Heart left ventricle (tissue), 13 donors: ENCODE data around the gene BTBD16.

Experiments
- POLR2A ChIP-seq, 2 donors: fragments of 450-650 bp; IDR thresholded peaks; one replicate each; pipeline ENCODE4 v1.6.1; 2017; ENCODE audit warnings: antibody characterized with exemption in 2 of 2, mild to moderate bottlenecking in 2 of 2, moderate library complexity in 2 of 2
- TF ChIP-seq, protein P1 (sequence below), 12 donors: fragments of 200-600 bp; sonication (generic) in 4 of 12; IDR thresholded peaks; one replicate each; pipeline versions ENCODE4 v1.5.0 to v1.8.0; 2018 to 2022; ENCODE audit warnings: antibody characterized with exemption in 12 of 12, mild to moderate bottlenecking in 5 of 12
- donor health status: ischemic (EF 13 %, LVEDD 7.1; RV severe dilation, severe dysfunction).
- donor health status: DM: no; HTN: yes; CAD: no.
- donor health status: DM: no; HTN: no; CAD: no.
- donor health status: ischemic (EF 25% LVEDD 6.9; RV normal size, moderate dysfunction).
- donor health status: ischemic (EF 25% LVEDD 5.7; RV mildly dilated, moderate dysfunction).
- donor health status: ischemic (EF 35%, LVEDD 5.7; RV mildly dilated, moderate dysfunction).
- donor health status: nonischemic (EF 11% LVEDD 7.7; RV severe dilation, severe dysfunction).
- donor health status: DM: yes; HTN: yes; CAD: no.
- donor health status: PGD.
- donor health status: ischemic (EF 29% LVEDD 5.4; RV normal size, mild dysfunction).
- donor health status: nonischemic (EF 23%, LVEDD 6.1; RV moderate dilation, normal function).

- no peak for TF ChIP-seq POLR2A (IDR thresholded peaks at IDR 0.05)
- TF ChIP-seq, protein P1, sequence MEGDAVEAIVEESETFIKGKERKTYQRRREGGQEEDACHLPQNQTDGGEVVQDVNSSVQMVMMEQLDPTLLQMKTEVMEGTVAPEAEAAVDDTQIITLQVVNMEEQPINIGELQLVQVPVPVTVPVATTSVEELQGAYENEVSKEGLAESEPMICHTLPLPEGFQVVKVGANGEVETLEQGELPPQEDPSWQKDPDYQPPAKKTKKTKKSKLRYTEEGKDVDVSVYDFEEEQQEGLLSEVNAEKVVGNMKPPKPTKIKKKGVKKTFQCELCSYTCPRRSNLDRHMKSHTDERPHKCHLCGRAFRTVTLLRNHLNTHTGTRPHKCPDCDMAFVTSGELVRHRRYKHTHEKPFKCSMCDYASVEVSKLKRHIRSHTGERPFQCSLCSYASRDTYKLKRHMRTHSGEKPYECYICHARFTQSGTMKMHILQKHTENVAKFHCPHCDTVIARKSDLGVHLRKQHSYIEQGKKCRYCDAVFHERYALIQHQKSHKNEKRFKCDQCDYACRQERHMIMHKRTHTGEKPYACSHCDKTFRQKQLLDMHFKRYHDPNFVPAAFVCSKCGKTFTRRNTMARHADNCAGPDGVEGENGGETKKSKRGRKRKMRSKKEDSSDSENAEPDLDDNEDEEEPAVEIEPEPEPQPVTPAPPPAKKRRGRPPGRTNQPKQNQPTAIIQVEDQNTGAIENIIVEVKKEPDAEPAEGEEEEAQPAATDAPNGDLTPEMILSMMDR (IDR thresholded peaks at IDR 0.05): no peak
Measured at GRCh38 chr10:122357685-122358084, 86.6 kb downstream of the BTBD16 start.
